Measurements from ENCODE around the gene POLRMT. TPM values are rescaled to one million over a fixed set of nuclear protein-coding genes. Genes with fewer than 3 reads are reported as not detected.

The POLRMT gene
- polyA plus RNA-seq, 1 experiment = 38.6 TPM

GRCh38 chr19:647566-648284, 14.4 kb upstream of the POLRMT start:
- no peak for TF ChIP-seq CTCF (IDR thresholded peaks at IDR 0.05; ENCODE audit: insufficient read depth, low read depth, low read length)
- Histone ChIP-seq H3K4me3 (ENCODE audit: low read depth, low read length) (no peak overlapping the region), H3K27me3 (ENCODE audit: control insufficient read depth, insufficient read depth, low read length) (no peaks in the 10 kb centered on the region), H3K36me3 (ENCODE audit: control insufficient read depth, insufficient read depth, low read length) (peaks cover 28% of the 10 kb centered on the region)
- CTCF ChIA-PET = no interaction called here
- no peak for DNase-seq (ENCODE audit: low read depth)
- POLR2A ChIA-PET = no interaction called here

GRCh38 chr19:646779-647565, 13.6 kb upstream of the POLRMT start:
- peaks cover 27% of the 10 kb centered on the region for H3K36me3 ChIP-seq (ENCODE audit: control insufficient read depth, insufficient read depth, low read length)
- H3K4me3 ChIP-seq (ENCODE audit: low read depth, low read length) = no peak overlapping the region
- POLR2A ChIA-PET = no interaction called here
- TF ChIP-seq CTCF (IDR thresholded peaks at IDR 0.05; ENCODE audit: insufficient read depth, low read depth, low read length) = no peak
- no peaks in the 10 kb centered on the region for H3K27me3 ChIP-seq (ENCODE audit: control insufficient read depth, insufficient read depth, low read length)
- CTCF ChIA-PET = no interaction called here
- no peak for DNase-seq (ENCODE audit: low read depth)

GRCh38 chr19:645912-646778, 12.8 kb upstream of the POLRMT start:
- ChIA-PET POLR2A (no interaction called here), CTCF (no interaction called here)
- DNase-seq (ENCODE audit: low read depth) = no peak

GRCh38 chr19:644789-645188, 11.5 kb upstream of the POLRMT start:
- DNase-seq (ENCODE audit: low read depth) = no peak
- no peak overlapping the region for H3K4me3 ChIP-seq (ENCODE audit: low read depth, low read length)
- H3K36me3 ChIP-seq (ENCODE audit: control insufficient read depth, insufficient read depth, low read length) = peaks cover 22% of the 10 kb centered on the region
- TF ChIP-seq CTCF (IDR thresholded peaks at IDR 0.05; ENCODE audit: insufficient read depth, low read depth, low read length) = no peak
- ChIA-PET POLR2A (no interaction called here), CTCF (no interaction called here)
- no peaks in the 10 kb centered on the region for H3K27me3 ChIP-seq (ENCODE audit: control insufficient read depth, insufficient read depth, low read length)

More at GRCh38 chr19:645912-646778, 12.8 kb upstream of the POLRMT start:
- Histone ChIP-seq H3K36me3 (ENCODE audit: control insufficient read depth, insufficient read depth, low read length) (peaks cover 25% of the 10 kb centered on the region), H3K27me3 (ENCODE audit: control insufficient read depth, insufficient read depth, low read length) (no peaks in the 10 kb centered on the region), H3K4me3 (ENCODE audit: low read depth, low read length) (no peak overlapping the region)
- no peak for TF ChIP-seq CTCF (IDR thresholded peaks at IDR 0.05; ENCODE audit: insufficient read depth, low read depth, low read length)

- Histone ChIP-seq H3K27me3 (ENCODE audit: control insufficient read depth, insufficient read depth, low read length) (no peaks in the 10 kb centered on the region), H3K36me3 (ENCODE audit: control insufficient read depth, insufficient read depth, low read length) (peaks cover 22% of the 10 kb centered on the region), H3K4me3 (ENCODE audit: low read depth, low read length) (no peak overlapping the region)
- no peak for TF ChIP-seq CTCF (IDR thresholded peaks at IDR 0.05; ENCODE audit: insufficient read depth, low read depth, low read length)
- DNase-seq (ENCODE audit: low read depth) = no peak
- POLR2A ChIA-PET = no interaction called here
- CTCF ChIA-PET = no interaction called here
Observed at GRCh38 chr19:644363-644762, 11.0 kb upstream of the POLRMT start.

Measured in BJ (cell line).